GM21717 (cell line): Measurements from ENCODE around the gene KRTAP4-1.
"Not testable (repeated sequence)": the region's sequence is repeated elsewhere in the genome, so short reads cannot be mapped to it uniquely, and the experiment has no call there.

ENCODE experiments used
- ATAC-seq: cut with Tn5 transposase; IDR thresholded peaks from one replicate; pipeline ENCODE4 v1.9.1; 2021; ENCODE audit warnings: mild to moderate bottlenecking, moderate library complexity; ENCODE audit not compliant: unreplicated experiment

Gene KRTAP4-1

GRCh38 chr17:41176744-41177387, 7.8 kb downstream of the KRTAP4-1 start:
- ATAC-seq: no peak

- ATAC-seq: no peak
These were observed 12.8 kb downstream of the KRTAP4-1 start for GRCh38 chr17:41171886-41172285.

- ATAC-seq: no peak
These were observed 16.6 kb downstream of the KRTAP4-1 start, which contains the start of gene KRTAP4-3 for GRCh38 chr17:41168121-41168520. Gene KRTAP4-3, minus strand, starts transcription at chr17:41168221. Its CDS starts 49 bp downstream, at chr17:41168172.

GRCh38 chr17:41167561-41167960, 17.1 kb downstream of the KRTAP4-1 start:
- no peak for ATAC-seq

- ATAC-seq: no peak
These were observed 20.9 kb downstream of the KRTAP4-1 start for GRCh38 chr17:41163828-41164227.

- ATAC-seq: no peak
These were observed 24.1 kb downstream of the KRTAP4-1 start, which contains the start of gene KRTAP4-4 for GRCh38 chr17:41160648-41161047. Gene KRTAP4-4, minus strand, starts transcription at chr17:41160748. Its CDS starts 57 bp downstream, at chr17:41160691.

- not testable (repeated sequence) for ATAC-seq
These were observed 24.5 kb downstream of the KRTAP4-1 start for GRCh38 chr17:41160190-41160589.

GRCh38 chr17:41153856-41154255, 30.9 kb downstream of the KRTAP4-1 start:
- no peak for ATAC-seq

- ATAC-seq: no peak
These were observed 33.2 kb downstream of the KRTAP4-1 start for GRCh38 chr17:41151525-41151924.

- ATAC-seq: no peak
These were observed 34.7 kb downstream of the KRTAP4-1 start for GRCh38 chr17:41150026-41150425.

- ATAC-seq: no peak
These were observed 35.1 kb downstream of the KRTAP4-1 start, which contains the start of gene KRTAP4-5 for GRCh38 chr17:41149652-41149985. Gene KRTAP4-5, minus strand, starts transcription at chr17:41149825. Its CDS starts 58 bp downstream, at chr17:41149767.

GRCh38 chr17:41148971-41149651, 35.6 kb downstream of the KRTAP4-1 start:
- ATAC-seq: not testable (repeated sequence)

- no peak for ATAC-seq
These were observed 37.0 kb downstream of the KRTAP4-1 start for GRCh38 chr17:41147531-41148204.

GRCh38 chr17:41145261-41145660, 39.5 kb downstream of the KRTAP4-1 start:
- no peak for ATAC-seq

- ATAC-seq: no peak
These were observed 39.9 kb downstream of the KRTAP4-1 start for GRCh38 chr17:41144846-41145245.

GRCh38 chr17:41141361-41141760, 43.4 kb downstream of the KRTAP4-1 start:
- ATAC-seq: no peak

- no peak for ATAC-seq
These were observed 44.2 kb downstream of the KRTAP4-1 start, which contains the start of gene KRTAP4-6 for GRCh38 chr17:41140360-41141131. Gene KRTAP4-6, minus strand, starts transcription at chr17:41140544. Its CDS starts 57 bp downstream, at chr17:41140487.

- ATAC-seq: not testable (repeated sequence)
These were observed 44.8 kb downstream of the KRTAP4-1 start for GRCh38 chr17:41139865-41140264.
